ENCODE results near the gene FAM241A.
"Not testable (repeated sequence)": the region's sequence is repeated elsewhere in the genome, so short reads cannot be mapped to it uniquely, and the experiment has no call there.

FAM241A gene

GRCh38 chr4:112173593-112174558 is 28.6 kb downstream of the FAM241A start:
- TF ChIP-seq CTCF (conservative IDR thresholded peaks at IDR 0.05; ENCODE audit: low read length) = no peak
- peak; percentile 17 for DNase-seq (ENCODE audit: low read depth)
- H3K4me3 ChIP-seq (ENCODE audit: low read length) = no peak overlapping the region

GRCh38 chr4:112175840-112176239 is 30.6 kb downstream of the FAM241A start:
- DNase-seq (ENCODE audit: low read depth) = no peak
- no peak for TF ChIP-seq CTCF (conservative IDR thresholded peaks at IDR 0.05; ENCODE audit: low read length)
- no peak overlapping the region for H3K4me3 ChIP-seq (ENCODE audit: low read length)

GRCh38 chr4:112176596-112176995 is 31.3 kb downstream of the FAM241A start:
- H3K4me3 ChIP-seq (ENCODE audit: low read length) = no peak overlapping the region
- no peak for DNase-seq (ENCODE audit: low read depth)
- TF ChIP-seq CTCF (conservative IDR thresholded peaks at IDR 0.05; ENCODE audit: low read length) = no peak

- peak; percentile 43 for DNase-seq (ENCODE audit: low read depth)
- not testable (repeated sequence) for H3K4me3 ChIP-seq (ENCODE audit: low read length)
Observed at GRCh38 chr4:112178741-112179140, 33.5 kb downstream of the FAM241A start.

GRCh38 chr4:112181358-112182000 is 36.2 kb downstream of the FAM241A start:
- no peak for DNase-seq (ENCODE audit: low read depth)
- H3K4me3 ChIP-seq (ENCODE audit: low read length) = no peak overlapping the region
- no peak for TF ChIP-seq CTCF (conservative IDR thresholded peaks at IDR 0.05; ENCODE audit: low read length)

- no peak overlapping the region for H3K4me3 ChIP-seq (ENCODE audit: low read length)
- TF ChIP-seq CTCF (conservative IDR thresholded peaks at IDR 0.05; ENCODE audit: low read length) = no peak
- no peak for DNase-seq (ENCODE audit: low read depth)
Observed at GRCh38 chr4:112182604-112183003, 37.4 kb downstream of the FAM241A start.

- no peak for TF ChIP-seq CTCF (conservative IDR thresholded peaks at IDR 0.05; ENCODE audit: low read length)
Observed at GRCh38 chr4:112183252-112183651, 38.0 kb downstream of the FAM241A start.

More at GRCh38 chr4:112183252-112183651, 38.0 kb downstream of the FAM241A start:
- DNase-seq (ENCODE audit: low read depth) = peak; percentile 22
- no peak overlapping the region for H3K4me3 ChIP-seq (ENCODE audit: low read length)
